A673 (cell line): ENCODE results near the gene C1orf50.

Source experiments
- CTCF ChIP-seq: fragments of 300-800, 200-600 bp; sonication (generic); conservative IDR thresholded peaks from 2 replicates; pipeline ENCODE4 v1.5.1; 2017; ENCODE audit warnings: low read depth, mild to moderate bottlenecking, antibody characterized with exemption, low read length, moderate library complexity, mixed read lengths
- EZH2 ChIP-seq: fragments of 200-600 bp; sonication (generic); IDR thresholded peaks from 2 replicates; pipeline ENCODE4 v1.6.1; 2017; ENCODE audit warnings: borderline replicate concordance, low read depth, mild to moderate bottlenecking, mixed read lengths, antibody characterized with exemption, low read length; ENCODE audit not compliant: poor library complexity, severe bottlenecking

GRCh38 chr1:42776502-42776901 is 9.5 kb downstream of the C1orf50 start:
- TF ChIP-seq CTCF (no peak), EZH2 (no peak)
